ENCODE results near the gene ASF1B. TPM values are rescaled to one million over a fixed set of nuclear protein-coding genes. Genes with fewer than 3 reads are reported as not detected.

Gene ASF1B
- total RNA-seq, 2 experiments from 2014 or later = 143 to 202 TPM

DNA sequence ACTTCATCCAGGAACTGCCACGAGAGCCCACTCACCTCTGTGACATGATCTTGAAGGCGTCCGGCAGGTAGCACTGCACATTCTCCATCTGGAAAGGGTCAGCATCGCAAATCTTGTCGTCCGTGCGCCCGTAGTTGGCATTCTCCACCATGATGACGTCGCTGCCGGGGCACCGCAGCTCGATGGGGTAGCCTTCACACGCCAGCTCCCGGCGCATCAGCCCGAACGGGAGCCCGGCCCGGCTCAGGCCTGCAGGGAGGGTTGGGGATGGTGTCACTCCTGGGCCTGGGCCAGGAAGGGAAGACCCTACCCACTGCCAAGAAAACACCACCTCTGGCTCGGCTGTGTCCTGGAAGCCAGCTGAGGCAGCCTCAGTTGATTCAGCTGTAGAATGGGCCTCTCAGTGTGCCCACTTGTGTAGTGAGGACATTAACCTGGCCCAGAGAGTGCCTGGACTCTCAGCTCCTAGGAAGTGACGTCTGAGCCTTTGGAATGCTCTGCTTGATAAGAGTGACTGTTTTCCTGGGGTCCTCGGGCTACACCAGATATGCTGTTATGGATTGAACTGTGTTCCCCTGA lies 41.2 kb upstream of the ASF1B start:
- CTCF ChIA-PET (ENCODE audit: unreplicated experiment) = no interaction called here
- Histone ChIP-seq H3K4me3 (ENCODE audit: low read depth, low read length, poor library complexity, severe bottlenecking) (no peak overlapping the region), H3K27ac (ENCODE audit: low read depth, low read length, poor library complexity, severe bottlenecking) (no peak overlapping the region), H3K36me3 (ENCODE audit: insufficient read depth, low read length) (no peaks in the 10 kb centered on the region), H3K9me2 (ENCODE audit: insufficient read depth, low read length) (no peaks in the 10 kb centered on the region), H2AFZ (ENCODE audit: low read length) (no peak overlapping the region), H3K4me2 (ENCODE audit: low read length) (no peak overlapping the region), H4K20me1 (ENCODE audit: insufficient read depth, low read length) (no peaks in the 10 kb centered on the region), H3K9me3 (ENCODE audit: low read length) (no peaks in the 10 kb centered on the region), H3K79me2 (ENCODE audit: insufficient read depth, low read depth, low read length) (no peaks in the 10 kb centered on the region), H3K4me1 (ENCODE audit: insufficient read depth, low read length, poor library complexity, severe bottlenecking) (no peaks in the 10 kb centered on the region)
- TF ChIP-seq EZH2phosphoT487 (IDR thresholded peaks at IDR 0.05; ENCODE audit: borderline replicate concordance, low read depth, low read length) = no peak
- TF ChIP-seq, protein P1, sequence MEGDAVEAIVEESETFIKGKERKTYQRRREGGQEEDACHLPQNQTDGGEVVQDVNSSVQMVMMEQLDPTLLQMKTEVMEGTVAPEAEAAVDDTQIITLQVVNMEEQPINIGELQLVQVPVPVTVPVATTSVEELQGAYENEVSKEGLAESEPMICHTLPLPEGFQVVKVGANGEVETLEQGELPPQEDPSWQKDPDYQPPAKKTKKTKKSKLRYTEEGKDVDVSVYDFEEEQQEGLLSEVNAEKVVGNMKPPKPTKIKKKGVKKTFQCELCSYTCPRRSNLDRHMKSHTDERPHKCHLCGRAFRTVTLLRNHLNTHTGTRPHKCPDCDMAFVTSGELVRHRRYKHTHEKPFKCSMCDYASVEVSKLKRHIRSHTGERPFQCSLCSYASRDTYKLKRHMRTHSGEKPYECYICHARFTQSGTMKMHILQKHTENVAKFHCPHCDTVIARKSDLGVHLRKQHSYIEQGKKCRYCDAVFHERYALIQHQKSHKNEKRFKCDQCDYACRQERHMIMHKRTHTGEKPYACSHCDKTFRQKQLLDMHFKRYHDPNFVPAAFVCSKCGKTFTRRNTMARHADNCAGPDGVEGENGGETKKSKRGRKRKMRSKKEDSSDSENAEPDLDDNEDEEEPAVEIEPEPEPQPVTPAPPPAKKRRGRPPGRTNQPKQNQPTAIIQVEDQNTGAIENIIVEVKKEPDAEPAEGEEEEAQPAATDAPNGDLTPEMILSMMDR (conservative IDR thresholded peaks at IDR 0.05; ENCODE audit: low read length) = no peak
- intact Hi-C loops (cut with micrococcal nuclease; ENCODE audit: unreplicated experiment) = no loop called here
- POLR2A ChIA-PET = no interaction called here
- no peak for DNase-seq (ENCODE audit: low spot score)
- BruUV-seq (replicated peaks) = no TSS peak

DNA sequence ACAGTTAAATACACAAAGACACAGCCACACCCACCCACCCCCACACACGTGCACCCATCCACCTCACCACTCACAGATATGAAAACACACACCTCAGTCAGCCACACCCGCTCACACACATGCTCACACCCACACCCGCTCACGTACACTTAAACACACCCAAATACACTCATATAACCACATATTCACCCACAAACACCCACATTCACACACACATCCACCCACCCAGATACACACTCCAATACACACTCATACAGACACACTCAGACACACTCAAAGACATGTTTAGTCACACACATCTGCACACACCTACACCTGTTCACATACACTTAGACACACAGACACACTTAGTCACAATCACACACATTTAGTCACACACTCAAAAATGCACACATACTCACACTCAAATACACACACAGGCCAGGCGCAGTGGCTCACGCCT lies 39.0 kb upstream of the ASF1B start:
- no TSS peak for BruUV-seq (replicated peaks)
- no peak overlapping the region for H2AFZ ChIP-seq (ENCODE audit: low read length)
- no peaks in the 10 kb centered on the region for H3K4me1 ChIP-seq (ENCODE audit: insufficient read depth, low read length, poor library complexity, severe bottlenecking)
- H3K9me3 ChIP-seq (ENCODE audit: low read length) = no peaks in the 10 kb centered on the region
- H3K27ac ChIP-seq (ENCODE audit: low read depth, low read length, poor library complexity, severe bottlenecking) = no peak overlapping the region
- no peaks in the 10 kb centered on the region for H3K36me3 ChIP-seq (ENCODE audit: insufficient read depth, low read length)
- H3K9me2 ChIP-seq (ENCODE audit: insufficient read depth, low read length) = no peaks in the 10 kb centered on the region
- H3K4me3 ChIP-seq (ENCODE audit: low read depth, low read length, poor library complexity, severe bottlenecking) = no peak overlapping the region
- ChIA-PET POLR2A (interaction anchor here (0.7 kb wide), 1 partner anchor 33 kb away, joined by 8 read pairs; no protein-coding TSS in a partner anchor), CTCF (ENCODE audit: unreplicated experiment) (no interaction called here)
- H4K20me1 ChIP-seq (ENCODE audit: insufficient read depth, low read length) = no peaks in the 10 kb centered on the region
- TF ChIP-seq, protein P1 (conservative IDR thresholded peaks at IDR 0.05; ENCODE audit: low read length) = no peak
- no peak for TF ChIP-seq EZH2phosphoT487 (IDR thresholded peaks at IDR 0.05; ENCODE audit: borderline replicate concordance, low read depth, low read length)
- no peaks in the 10 kb centered on the region for H3K79me2 ChIP-seq (ENCODE audit: insufficient read depth, low read depth, low read length)
- intact Hi-C loops (cut with micrococcal nuclease; ENCODE audit: unreplicated experiment) = no loop called here
- DNase-seq (ENCODE audit: low spot score) = no peak
- no peak overlapping the region for H3K4me2 ChIP-seq (ENCODE audit: low read length)

DNA sequence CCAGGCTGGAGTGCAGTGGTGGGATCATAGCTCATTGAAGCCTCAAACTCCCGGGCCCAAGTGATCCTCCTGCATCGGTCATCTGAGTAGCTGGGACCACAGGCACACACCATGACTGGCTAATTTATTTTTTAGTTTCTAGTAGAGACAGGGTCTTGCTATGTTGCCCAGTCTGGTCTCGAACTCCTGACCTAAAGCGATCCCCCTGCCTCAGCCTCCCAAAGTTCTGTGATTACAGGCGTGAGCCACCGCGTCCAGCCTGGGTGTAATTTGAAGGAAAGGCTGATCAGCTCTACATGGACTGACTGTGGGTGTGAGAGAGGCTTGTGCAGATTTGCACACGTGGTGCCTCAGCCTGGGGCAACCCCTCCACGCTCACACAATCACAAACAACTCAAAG lies 38.5 kb upstream of the ASF1B start:
- Histone ChIP-seq H4K20me1 (ENCODE audit: insufficient read depth, low read length) (no peaks in the 10 kb centered on the region), H3K79me2 (ENCODE audit: insufficient read depth, low read depth, low read length) (no peaks in the 10 kb centered on the region), H3K27ac (ENCODE audit: low read depth, low read length, poor library complexity, severe bottlenecking) (no peak overlapping the region), H3K4me1 (ENCODE audit: insufficient read depth, low read length, poor library complexity, severe bottlenecking) (no peaks in the 10 kb centered on the region), H3K4me3 (ENCODE audit: low read depth, low read length, poor library complexity, severe bottlenecking) (no peak overlapping the region), H3K36me3 (ENCODE audit: insufficient read depth, low read length) (no peaks in the 10 kb centered on the region), H3K9me2 (ENCODE audit: insufficient read depth, low read length) (no peaks in the 10 kb centered on the region), H3K9me3 (ENCODE audit: low read length) (no peaks in the 10 kb centered on the region), H3K4me2 (ENCODE audit: low read length) (no peak overlapping the region), H2AFZ (ENCODE audit: low read length) (no peak overlapping the region)
- intact Hi-C loops (cut with micrococcal nuclease; ENCODE audit: unreplicated experiment) = no loop called here
- TF ChIP-seq EZH2phosphoT487 (IDR thresholded peaks at IDR 0.05; ENCODE audit: borderline replicate concordance, low read depth, low read length) = no peak
- TF ChIP-seq, protein P1 (conservative IDR thresholded peaks at IDR 0.05; ENCODE audit: low read length) = no peak
- ChIA-PET POLR2A (interaction anchor here (0.6 to 0.7 kb wide), 2 partner anchors 32 to 100 kb away, joined by 4 to 8 read pairs; no protein-coding TSS in a partner anchor), CTCF (ENCODE audit: unreplicated experiment) (no interaction called here)
- DNase-seq (ENCODE audit: low spot score) = no peak
- no TSS peak for BruUV-seq (replicated peaks)
